ENCODE measurements around the gene DCUN1D2.

The DCUN1D2 gene

GRCh38 chr13:113485545-113485944 is 5.0 kb downstream of the DCUN1D2 start:
- no peaks in the 10 kb centered on the region for H3K36me3 ChIP-seq (ENCODE audit: insufficient read depth, low read length)
- H3K27ac ChIP-seq (ENCODE audit: low read depth, low read length), result no peak overlapping the region
- no peaks in the 10 kb centered on the region for H3K27me3 ChIP-seq (ENCODE audit: control insufficient read depth in 1 of 2, insufficient read depth in 2 of 2, low read length in 2 of 2)
- peaks cover 49% of the 10 kb centered on the region for H3K4me1 ChIP-seq (ENCODE audit: insufficient read depth, low read length)
- no peak overlapping the region for H3K9ac ChIP-seq (ENCODE audit: low read length)
- no peak overlapping the region for H3K4me3 ChIP-seq (ENCODE audit: low read depth in 1 of 2, low read length in 2 of 2)
- no peaks in the 10 kb centered on the region for H3K9me3 ChIP-seq (ENCODE audit: low read length)

GRCh38 chr13:113483504-113484293 is 6.8 kb downstream of the DCUN1D2 start:
- Histone ChIP-seq H3K27ac (ENCODE audit: low read depth, low read length) (no peak overlapping the region), H3K36me3 (ENCODE audit: insufficient read depth, low read length) (peaks cover 11% of the 10 kb centered on the region), H3K4me1 (ENCODE audit: insufficient read depth, low read length) (peaks cover 38% of the 10 kb centered on the region), H3K27me3 (ENCODE audit: control insufficient read depth in 1 of 2, insufficient read depth in 2 of 2, low read length in 2 of 2) (no peaks in the 10 kb centered on the region), H3K9me3 (ENCODE audit: low read length) (no peaks in the 10 kb centered on the region), H3K9ac (ENCODE audit: low read length) (no peak overlapping the region), H3K4me3 (ENCODE audit: low read depth in 1 of 2, low read length in 2 of 2) (peak overlapping the region in 1 of 2 donors; percentile 9)

- Histone ChIP-seq H3K27me3 (ENCODE audit: control insufficient read depth in 1 of 2, insufficient read depth in 2 of 2, low read length in 2 of 2) (no peaks in the 10 kb centered on the region), H3K27ac (ENCODE audit: low read depth, low read length) (no peak overlapping the region)
Observed at GRCh38 chr13:113483081-113483480, 7.4 kb downstream of the DCUN1D2 start.

GRCh38 chr13:113479179-113479578 is 11.3 kb downstream of the DCUN1D2 start:
- H3K4me1 ChIP-seq (ENCODE audit: insufficient read depth, low read length), result peaks cover 8% of the 10 kb centered on the region
- H3K27ac ChIP-seq (ENCODE audit: low read depth, low read length), result no peak overlapping the region
- no peaks in the 10 kb centered on the region for H3K9me3 ChIP-seq (ENCODE audit: low read length)
- H3K27me3 ChIP-seq (ENCODE audit: control insufficient read depth in 1 of 2, insufficient read depth in 2 of 2, low read length in 2 of 2), result no peaks in the 10 kb centered on the region
- H3K36me3 ChIP-seq (ENCODE audit: insufficient read depth, low read length), result peaks cover 35% of the 10 kb centered on the region
- H3K4me3 ChIP-seq (ENCODE audit: low read depth in 1 of 2, low read length in 2 of 2), result no peak overlapping the region
- H3K9ac ChIP-seq (ENCODE audit: low read length), result no peak overlapping the region

More at GRCh38 chr13:113483081-113483480, 7.4 kb downstream of the DCUN1D2 start:
- peaks cover 12% of the 10 kb centered on the region for H3K36me3 ChIP-seq (ENCODE audit: insufficient read depth, low read length)
- no peaks in the 10 kb centered on the region for H3K9me3 ChIP-seq (ENCODE audit: low read length)
- no peak overlapping the region for H3K9ac ChIP-seq (ENCODE audit: low read length)
- peaks cover 32% of the 10 kb centered on the region for H3K4me1 ChIP-seq (ENCODE audit: insufficient read depth, low read length)
- no peak overlapping the region for H3K4me3 ChIP-seq (ENCODE audit: low read depth in 1 of 2, low read length in 2 of 2)

- H3K4me1 ChIP-seq (ENCODE audit: insufficient read depth, low read length), result no peaks in the 10 kb centered on the region
- no peak overlapping the region for H3K9ac ChIP-seq (ENCODE audit: low read length)
- no peaks in the 10 kb centered on the region for H3K9me3 ChIP-seq (ENCODE audit: low read length)
- H3K36me3 ChIP-seq (ENCODE audit: insufficient read depth, low read length), result peaks cover 47% of the 10 kb centered on the region
- no peaks in the 10 kb centered on the region for H3K27me3 ChIP-seq (ENCODE audit: control insufficient read depth in 1 of 2, insufficient read depth in 2 of 2, low read length in 2 of 2)
- no peak overlapping the region for H3K27ac ChIP-seq (ENCODE audit: low read depth, low read length)
- no peak overlapping the region for H3K4me3 ChIP-seq (ENCODE audit: low read depth in 1 of 2, low read length in 2 of 2)
Observed at GRCh38 chr13:113477724-113478123, 12.8 kb downstream of the DCUN1D2 start.

- no peaks in the 10 kb centered on the region for H3K4me1 ChIP-seq (ENCODE audit: insufficient read depth, low read length)
- no peaks in the 10 kb centered on the region for H3K27me3 ChIP-seq (ENCODE audit: control insufficient read depth in 1 of 2, insufficient read depth in 2 of 2, low read length in 2 of 2)
- H3K9ac ChIP-seq (ENCODE audit: low read length), result no peak overlapping the region
- no peak overlapping the region for H3K4me3 ChIP-seq (ENCODE audit: low read depth in 1 of 2, low read length in 2 of 2)
- H3K36me3 ChIP-seq (ENCODE audit: insufficient read depth, low read length), result peaks cover 47% of the 10 kb centered on the region
- H3K9me3 ChIP-seq (ENCODE audit: low read length), result no peaks in the 10 kb centered on the region
- H3K27ac ChIP-seq (ENCODE audit: low read depth, low read length), result no peak overlapping the region
Observed at GRCh38 chr13:113476811-113477210, 13.7 kb downstream of the DCUN1D2 start.

- peaks cover 47% of the 10 kb centered on the region for H3K36me3 ChIP-seq (ENCODE audit: insufficient read depth, low read length)
- no peaks in the 10 kb centered on the region for H3K9me3 ChIP-seq (ENCODE audit: low read length)
- no peak overlapping the region for H3K4me3 ChIP-seq (ENCODE audit: low read depth in 1 of 2, low read length in 2 of 2)
- no peak overlapping the region for H3K27ac ChIP-seq (ENCODE audit: low read depth, low read length)
- H3K9ac ChIP-seq (ENCODE audit: low read length), result no peak overlapping the region
- H3K4me1 ChIP-seq (ENCODE audit: insufficient read depth, low read length), result no peaks in the 10 kb centered on the region
- no peaks in the 10 kb centered on the region for H3K27me3 ChIP-seq (ENCODE audit: control insufficient read depth in 1 of 2, insufficient read depth in 2 of 2, low read length in 2 of 2)
Observed at GRCh38 chr13:113475911-113476310, 14.6 kb downstream of the DCUN1D2 start.

GRCh38 chr13:113475280-113475679 is 15.2 kb downstream of the DCUN1D2 start:
- H3K36me3 ChIP-seq (ENCODE audit: insufficient read depth, low read length), result peaks cover 47% of the 10 kb centered on the region
- H3K4me3 ChIP-seq (ENCODE audit: low read depth in 1 of 2, low read length in 2 of 2), result no peak overlapping the region
- H3K27me3 ChIP-seq (ENCODE audit: control insufficient read depth in 1 of 2, insufficient read depth in 2 of 2, low read length in 2 of 2), result no peaks in the 10 kb centered on the region
- H3K4me1 ChIP-seq (ENCODE audit: insufficient read depth, low read length), result no peaks in the 10 kb centered on the region
- H3K9ac ChIP-seq (ENCODE audit: low read length), result no peak overlapping the region
- H3K27ac ChIP-seq (ENCODE audit: low read depth, low read length), result no peak overlapping the region
- no peaks in the 10 kb centered on the region for H3K9me3 ChIP-seq (ENCODE audit: low read length)

- no peak overlapping the region for H3K27ac ChIP-seq (ENCODE audit: low read depth, low read length)
- H3K9me3 ChIP-seq (ENCODE audit: low read length), result no peaks in the 10 kb centered on the region
- H3K4me3 ChIP-seq (ENCODE audit: low read depth in 1 of 2, low read length in 2 of 2), result no peak overlapping the region
- H3K36me3 ChIP-seq (ENCODE audit: insufficient read depth, low read length), result peaks cover 43% of the 10 kb centered on the region
- H3K4me1 ChIP-seq (ENCODE audit: insufficient read depth, low read length), result no peaks in the 10 kb centered on the region
- H3K9ac ChIP-seq (ENCODE audit: low read length), result no peak overlapping the region
- H3K27me3 ChIP-seq (ENCODE audit: control insufficient read depth in 1 of 2, insufficient read depth in 2 of 2, low read length in 2 of 2), result no peaks in the 10 kb centered on the region
Observed at GRCh38 chr13:113474179-113474578, 16.3 kb downstream of the DCUN1D2 start.

GRCh38 chr13:113472355-113473025 is 18.0 kb downstream of the DCUN1D2 start:
- H3K4me3 ChIP-seq (ENCODE audit: low read depth in 1 of 2, low read length in 2 of 2), result no peak overlapping the region
- peaks cover 38% of the 10 kb centered on the region for H3K36me3 ChIP-seq (ENCODE audit: insufficient read depth, low read length)
- no peaks in the 10 kb centered on the region for H3K27me3 ChIP-seq (ENCODE audit: control insufficient read depth in 1 of 2, insufficient read depth in 2 of 2, low read length in 2 of 2)
- no peaks in the 10 kb centered on the region for H3K9me3 ChIP-seq (ENCODE audit: low read length)
- H3K9ac ChIP-seq (ENCODE audit: low read length), result no peak overlapping the region
- H3K4me1 ChIP-seq (ENCODE audit: insufficient read depth, low read length), result no peaks in the 10 kb centered on the region
- no peak overlapping the region for H3K27ac ChIP-seq (ENCODE audit: low read depth, low read length)

- Histone ChIP-seq H3K27ac (ENCODE audit: low read depth, low read length) (no peak overlapping the region), H3K9me3 (ENCODE audit: low read length) (no peaks in the 10 kb centered on the region), H3K4me3 (ENCODE audit: low read depth in 1 of 2, low read length in 2 of 2) (no peak overlapping the region), H3K27me3 (ENCODE audit: control insufficient read depth in 1 of 2, insufficient read depth in 2 of 2, low read length in 2 of 2) (no peaks in the 10 kb centered on the region), H3K4me1 (ENCODE audit: insufficient read depth, low read length) (no peaks in the 10 kb centered on the region), H3K36me3 (ENCODE audit: insufficient read depth, low read length) (peaks cover 39% of the 10 kb centered on the region), H3K9ac (ENCODE audit: low read length) (no peak overlapping the region)
Observed at GRCh38 chr13:113471844-113472243, 18.7 kb downstream of the DCUN1D2 start.

All from muscle layer of colon (tissue), 2 donors.